Measurements from ENCODE around the gene KAZALD1.
A peak's percentile ranks its signal among the peaks of the same experiment; 100 is the strongest.
"Not testable (repeated sequence)": the region's sequence is repeated elsewhere in the genome, so short reads cannot be mapped to it uniquely, and the experiment has no call there.

The KAZALD1 gene

DNA sequence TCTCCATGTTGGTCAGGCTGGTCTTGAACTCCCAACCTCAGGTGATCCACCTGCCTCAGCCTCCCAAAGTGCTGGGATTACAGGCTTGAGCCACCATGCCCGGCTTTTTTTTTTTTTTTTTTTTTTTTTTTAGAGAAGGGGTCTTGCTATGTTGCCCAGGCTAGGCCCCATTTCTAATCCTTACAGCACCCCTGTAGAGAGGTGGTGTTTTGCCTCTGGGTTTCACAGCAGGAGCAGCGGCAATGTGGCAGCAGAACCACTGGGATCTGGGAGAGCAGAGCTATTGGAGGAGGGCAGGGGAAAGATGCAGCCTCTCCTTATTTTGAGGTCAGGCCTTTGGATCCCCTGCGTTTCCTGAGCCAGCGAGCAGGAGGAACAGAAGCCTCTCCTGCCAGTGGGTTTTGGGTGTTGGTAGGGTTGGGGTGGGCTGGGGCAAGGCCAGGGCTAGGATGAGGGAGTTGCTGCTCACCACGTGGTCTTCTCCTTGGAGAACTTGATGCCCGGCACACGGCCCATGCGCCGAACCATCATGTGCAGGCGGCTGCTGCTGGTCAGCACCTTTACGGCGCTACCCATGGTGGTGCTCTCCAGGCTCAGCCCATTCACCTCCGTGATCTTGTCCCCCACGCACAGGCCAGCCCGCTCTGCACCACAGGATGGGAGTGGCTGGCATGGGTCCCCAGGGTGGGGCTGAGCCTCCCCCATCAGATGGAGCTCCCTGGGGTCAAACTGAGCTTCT lies 38.7 kb upstream of the KAZALD1 start:
- ATAC-seq = no peak
- Mint-ChIP-seq H3K27ac (no peak overlapping the region), H3K9me3 (no peaks in the 10 kb centered on the region), H3K4me3 (no peak overlapping the region), H3K27me3 (peaks cover 49% of the 10 kb centered on the region), H3K4me1 (peaks cover 9% of the 10 kb centered on the region)
- no peak for DNase-seq

DNA sequence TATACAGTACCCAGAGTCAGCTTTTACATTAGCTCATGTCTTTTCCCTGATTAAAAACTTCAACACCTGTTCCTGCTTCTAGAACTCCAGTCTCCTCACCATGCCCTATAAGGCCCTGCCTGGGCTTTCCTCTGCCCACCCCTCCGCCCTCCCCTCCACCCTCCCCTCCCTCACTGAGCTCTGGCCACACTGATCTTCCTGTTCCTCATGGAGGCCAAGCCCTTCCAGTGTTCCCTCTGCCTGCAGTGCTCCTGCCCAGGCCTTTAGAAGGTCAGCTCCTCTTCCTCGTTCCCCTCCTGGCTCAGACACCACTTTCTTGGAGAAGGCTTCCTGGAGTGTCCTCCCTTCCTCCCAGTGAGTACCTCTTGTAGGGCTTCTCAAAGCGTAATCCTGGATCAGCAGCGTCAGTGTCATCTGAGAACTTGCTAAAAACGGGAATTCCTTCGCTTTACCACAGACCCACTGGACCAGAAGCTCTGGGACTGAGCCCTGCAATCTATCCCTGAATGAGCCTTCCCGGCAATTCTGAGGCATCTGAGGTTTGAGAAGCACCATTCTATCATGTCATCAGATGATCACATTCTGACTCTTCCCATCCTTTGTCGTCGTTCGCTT lies 34.6 kb upstream of the KAZALD1 start:
- Mint-ChIP-seq H3K9me3 (no peaks in the 10 kb centered on the region), H3K4me1 (peaks cover 13% of the 10 kb centered on the region), H3K27me3 (peaks cover 31% of the 10 kb centered on the region), H3K27ac (peak overlapping the region in 1 of 2 donors; percentile 53), H3K4me3 (no peak overlapping the region)
- ATAC-seq (no peak), DNase-seq (no peak)

DNA sequence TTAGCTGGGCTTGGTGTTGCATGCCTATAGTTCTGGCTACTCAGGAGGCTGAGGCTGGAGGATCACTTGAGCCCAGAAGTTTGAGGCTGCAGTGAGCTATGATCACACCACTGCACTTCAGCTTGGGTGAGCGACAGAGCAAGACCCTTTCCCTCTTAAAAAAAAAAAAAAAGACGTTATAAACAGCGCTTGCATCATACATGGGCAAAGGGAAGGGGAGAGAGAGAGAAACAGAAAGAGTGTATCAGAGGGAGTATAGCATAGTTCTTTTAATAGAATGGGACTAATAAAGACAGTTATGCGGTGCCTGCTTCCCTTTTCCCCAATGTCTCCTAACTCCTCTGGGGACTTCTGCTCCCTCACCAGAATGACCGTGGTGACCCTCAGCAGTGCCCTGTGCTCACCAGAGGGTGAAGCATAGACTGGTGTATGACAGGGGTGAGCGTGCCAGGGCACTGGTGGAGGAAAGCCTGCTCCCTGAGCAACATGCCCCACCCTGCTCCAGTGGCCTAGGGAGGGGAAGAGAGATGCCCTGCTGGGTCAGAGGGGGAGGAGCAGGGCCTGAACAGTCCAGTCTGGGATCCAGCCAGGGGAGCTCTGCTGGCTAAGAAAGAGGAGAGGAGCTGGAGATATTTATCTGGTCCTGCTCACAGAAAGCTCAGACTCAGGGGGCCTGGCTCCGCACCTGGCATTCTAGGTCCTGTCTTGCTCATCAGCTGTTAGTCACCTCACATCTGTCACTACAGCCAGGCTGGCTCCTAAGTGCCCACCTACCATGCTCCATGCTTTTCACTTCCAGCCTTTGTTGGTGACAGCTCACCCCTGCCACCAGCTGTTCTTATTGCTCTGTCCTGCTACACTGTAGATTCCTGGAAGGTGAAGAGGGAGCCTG lies 33.1 kb upstream of the KAZALD1 start:
- DNase-seq (no peak), ATAC-seq (no peak)
- H3K4me1 Mint-ChIP-seq = peaks cover 28% of the 10 kb centered on the region
- no peak overlapping the region for H3K4me3 Mint-ChIP-seq
- no peaks in the 10 kb centered on the region for H3K9me3 Mint-ChIP-seq
- H3K27me3 Mint-ChIP-seq = peaks cover 31% of the 10 kb centered on the region
- H3K27ac Mint-ChIP-seq = no peak overlapping the region

DNA sequence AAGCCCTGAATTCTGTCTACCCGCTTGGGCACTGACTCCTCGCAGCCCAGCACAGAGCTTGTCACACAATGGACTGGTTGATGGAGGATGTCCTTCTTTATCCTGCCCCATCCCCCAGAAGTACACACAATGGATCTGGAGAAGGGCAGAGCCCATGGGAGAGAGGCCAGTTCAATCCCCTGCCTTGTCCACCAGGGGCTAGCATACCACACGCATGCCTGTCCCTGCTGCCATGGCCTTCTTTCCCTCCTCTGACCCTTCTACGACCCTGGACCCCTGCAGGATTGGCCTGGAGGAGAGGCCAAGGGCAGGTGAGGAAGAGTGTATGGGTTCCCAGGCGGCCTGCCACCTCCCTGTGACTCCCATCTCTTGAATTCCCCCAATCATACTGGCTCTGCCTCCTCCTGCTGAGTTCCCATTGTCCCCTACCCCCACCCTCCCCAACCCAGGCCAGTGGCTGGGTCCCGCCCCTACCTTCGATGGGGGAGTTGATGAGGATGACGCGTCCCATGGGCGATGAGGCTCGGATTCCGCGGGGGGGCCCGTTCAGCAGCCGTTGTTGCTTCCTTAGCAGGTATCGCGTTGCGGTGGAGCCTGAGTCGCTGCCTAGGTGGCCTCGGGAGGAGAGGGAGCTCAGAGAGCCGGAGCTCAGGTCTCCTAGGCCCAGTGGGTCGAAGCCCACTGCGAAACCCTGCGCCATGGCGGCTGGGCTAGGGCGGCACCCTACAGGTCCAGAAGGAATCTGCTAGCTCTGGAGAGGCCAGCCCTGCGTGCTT lies 32.1 kb upstream of the KAZALD1 start:
- no peaks in the 10 kb centered on the region for H3K9me3 Mint-ChIP-seq
- no peak overlapping the region for H3K4me3 Mint-ChIP-seq
- H3K27me3 Mint-ChIP-seq = peaks cover 31% of the 10 kb centered on the region
- DNase-seq = no peak
- ATAC-seq = no peak
- H3K27ac Mint-ChIP-seq = no peak overlapping the region
- peaks cover 31% of the 10 kb centered on the region for H3K4me1 Mint-ChIP-seq

DNA sequence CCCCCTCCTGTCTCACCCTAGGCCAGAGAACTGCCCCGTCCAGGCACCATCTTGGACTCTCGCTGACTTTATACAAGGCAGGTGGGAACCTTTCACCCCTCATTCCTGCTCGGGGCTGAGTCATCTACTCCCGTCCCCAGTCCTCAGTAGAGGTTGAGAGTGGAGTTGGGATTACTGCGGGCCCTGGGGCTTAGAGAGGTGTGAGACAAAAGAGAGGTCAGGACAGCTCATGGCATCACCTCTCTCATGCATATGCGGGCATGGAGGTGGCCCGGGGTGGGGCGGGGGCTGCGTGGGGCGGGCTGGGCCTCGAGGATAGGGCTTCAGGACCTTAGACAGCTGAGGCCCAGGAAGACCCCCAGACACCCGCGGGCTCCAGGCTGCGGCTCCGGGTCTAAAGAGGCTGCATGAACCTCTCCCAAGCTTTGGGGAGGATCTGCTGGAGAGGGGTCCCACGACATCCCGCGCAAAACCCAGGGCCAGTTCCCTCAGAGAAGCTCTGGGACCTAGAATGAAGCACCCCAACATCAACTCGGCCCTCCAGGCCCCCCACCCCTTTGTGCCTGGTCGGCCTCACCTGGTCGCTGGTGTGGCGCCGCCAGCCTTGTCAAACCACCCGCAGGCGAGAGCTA lies 31.2 kb upstream of the KAZALD1 start:
- Mint-ChIP-seq H3K4me1 (peaks cover 31% of the 10 kb centered on the region), H3K9me3 (no peaks in the 10 kb centered on the region), H3K27ac (no peak overlapping the region), H3K27me3 (peaks cover 31% of the 10 kb centered on the region), H3K4me3 (peak overlapping the region; percentile 83 to 85)
- DNase-seq = no peak
- no peak for ATAC-seq

DNA sequence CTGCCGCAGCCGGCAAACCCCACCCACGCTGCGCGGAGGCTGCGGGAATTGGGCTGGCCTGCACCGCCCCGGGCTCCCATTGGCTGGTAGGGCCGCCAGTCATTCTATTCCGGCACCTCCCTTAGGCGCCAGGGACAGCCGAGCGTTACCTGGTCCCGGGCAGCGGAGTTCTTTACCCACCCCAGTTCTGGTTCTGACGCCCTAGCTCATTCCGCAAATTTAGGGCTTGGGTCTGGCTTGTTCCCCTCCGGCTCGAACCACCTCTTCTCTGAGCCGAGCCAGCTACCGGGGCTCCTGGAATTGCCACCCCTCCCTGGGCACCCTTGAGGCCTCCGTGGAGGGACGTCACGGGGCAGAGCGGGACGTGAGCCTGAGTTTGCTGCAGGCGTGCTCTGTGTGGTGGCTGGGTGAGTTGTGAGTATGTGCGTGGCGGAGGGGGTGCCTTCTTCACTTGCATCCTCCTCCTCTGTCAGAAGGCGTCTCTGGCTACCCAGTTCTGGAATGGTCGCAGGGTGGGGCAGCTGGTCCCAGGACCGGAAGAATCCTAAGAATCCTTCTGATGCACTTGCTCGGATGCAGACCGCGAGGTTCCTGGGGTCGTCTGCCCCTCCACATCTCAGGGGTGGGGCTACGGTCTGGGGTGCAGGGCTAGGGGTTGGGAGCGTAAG lies 30.5 kb upstream of the KAZALD1 start, which contains the start of the genes PDZD7 and SFXN3:
Gene PDZD7, minus strand, starts transcription at position 2 of the 668 bp plus-strand sequence. CDS start 910 bp downstream, outside the sequence.
Gene SFXN3, plus strand, starts transcription at position 107 of the 668 bp plus-strand sequence. CDS start 3,461 bp downstream, outside the sequence.
- H3K9me3 Mint-ChIP-seq = no peaks in the 10 kb centered on the region
- peaks cover 31% of the 10 kb centered on the region for H3K4me1 Mint-ChIP-seq
- DNase-seq (peak; percentile 94 to 96), ATAC-seq (peak; percentile 89)
- H3K4me3 Mint-ChIP-seq = peak within 1 kb of the TSS; percentile 83 to 85
- H3K27ac Mint-ChIP-seq = peak within 1 kb of the TSS; percentile 82 to 96
- peaks cover 31% of the 10 kb centered on the region for H3K27me3 Mint-ChIP-seq

DNA sequence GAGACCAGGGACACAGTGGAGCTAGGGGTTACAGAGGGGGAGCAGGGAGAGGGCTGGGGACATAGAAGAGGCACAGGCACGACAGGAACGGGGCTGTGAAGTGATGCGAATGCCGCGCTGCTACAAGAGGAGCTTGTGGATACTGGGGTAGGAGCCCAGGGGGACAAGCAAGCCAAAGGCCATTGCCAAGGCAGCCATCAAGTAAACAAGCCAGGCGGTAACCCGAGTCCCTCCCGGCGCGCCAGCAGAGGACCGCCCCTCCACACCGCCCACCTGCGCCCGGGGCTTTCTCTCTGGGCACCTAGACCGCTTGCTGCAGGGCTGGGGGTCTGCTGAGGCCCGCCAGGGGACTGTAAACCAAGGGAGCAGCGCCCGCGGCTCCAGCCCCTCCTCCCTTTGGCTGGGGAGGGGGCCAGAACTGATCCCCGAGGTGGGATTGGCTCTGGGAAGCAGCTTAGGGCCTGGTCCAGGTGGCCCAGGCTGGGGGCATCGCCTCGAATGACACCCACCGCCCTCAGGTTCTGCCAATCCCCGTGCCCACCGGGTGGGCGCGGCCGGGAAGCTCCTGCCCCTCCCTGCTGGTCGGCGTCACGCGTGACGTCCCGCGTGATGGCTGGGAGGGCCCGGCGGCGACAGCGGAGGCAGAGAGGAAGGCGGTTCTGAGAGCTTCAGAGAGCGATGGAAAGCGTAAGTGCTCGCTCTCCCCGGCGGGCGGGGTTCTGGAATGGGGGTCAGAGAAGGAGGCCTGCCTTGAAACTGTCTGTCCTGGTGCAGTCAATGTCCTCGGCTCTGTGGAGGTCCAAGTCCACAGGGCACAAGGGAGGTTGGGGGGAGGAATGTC lies 29.8 kb upstream of the KAZALD1 start:
- Mint-ChIP-seq H3K4me3 (peak overlapping the region; percentile 83 to 85), H3K27ac (peak overlapping the region; percentile 87 to 96), H3K9me3 (no peaks in the 10 kb centered on the region), H3K27me3 (peaks cover 31% of the 10 kb centered on the region), H3K4me1 (peaks cover 31% of the 10 kb centered on the region)
- ATAC-seq = peak; percentile 58
- DNase-seq = peak; percentile 54 to 62

DNA sequence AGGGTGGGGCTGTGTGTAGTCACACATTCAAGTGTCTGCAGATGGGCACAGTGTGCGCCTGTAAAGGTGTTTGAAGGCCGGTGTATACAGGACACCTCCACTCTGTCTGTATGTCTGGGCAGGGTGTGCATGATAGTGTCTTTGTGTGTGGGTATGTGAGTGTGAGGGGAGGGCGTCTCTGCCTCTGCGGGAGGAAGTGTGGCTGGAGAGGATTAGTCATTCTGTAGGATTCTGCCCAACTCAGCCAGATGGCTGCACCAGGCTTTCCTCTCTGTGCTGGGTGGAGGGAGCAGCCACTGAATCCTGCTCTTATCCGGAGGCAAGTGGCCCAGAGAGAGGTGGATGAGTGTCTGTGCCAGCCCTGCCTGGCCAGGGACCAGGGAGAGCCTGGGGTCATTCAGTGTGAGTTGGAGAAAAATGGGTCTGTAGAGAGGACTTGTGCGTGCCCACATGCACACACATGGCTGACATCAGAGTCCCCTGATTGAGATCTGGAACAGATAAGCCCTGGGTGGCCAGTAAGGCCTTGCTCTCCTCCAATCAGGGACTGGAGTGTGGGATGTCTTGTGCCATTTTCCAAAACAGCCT lies 29.1 kb upstream of the KAZALD1 start:
- peak overlapping the region; percentile 45 to 87 for H3K27ac Mint-ChIP-seq
- H3K4me1 Mint-ChIP-seq = peaks cover 31% of the 10 kb centered on the region
- H3K4me3 Mint-ChIP-seq = peak overlapping the region; percentile 83 to 85
- ATAC-seq = peak; percentile 64
- DNase-seq = peak; percentile 34 to 54
- peaks cover 25% of the 10 kb centered on the region for H3K27me3 Mint-ChIP-seq
- no peaks in the 10 kb centered on the region for H3K9me3 Mint-ChIP-seq

DNA sequence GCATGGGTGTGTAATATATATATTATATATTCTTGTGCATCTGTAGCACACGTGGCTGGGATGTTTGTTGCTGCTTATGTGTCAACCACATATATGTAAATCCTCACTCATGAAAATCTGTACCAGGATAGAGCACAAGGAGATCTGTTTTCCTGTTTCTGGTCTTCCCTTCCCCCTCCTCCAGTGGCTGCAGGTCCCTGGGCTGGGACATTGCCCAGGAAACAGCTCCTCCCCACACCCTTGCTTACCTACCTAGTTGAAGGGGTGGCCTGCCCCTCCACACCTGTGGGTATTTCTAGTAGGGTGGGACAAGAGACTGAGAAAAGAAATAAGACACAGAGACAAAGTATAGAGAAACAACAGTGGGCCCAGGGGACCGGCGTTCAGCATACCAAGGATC lies 28.5 kb upstream of the KAZALD1 start:
- H3K27ac Mint-ChIP-seq = no peak overlapping the region
- peak overlapping the region in 1 of 2 donors; percentile 41 for H3K4me3 Mint-ChIP-seq
- DNase-seq = no peak
- H3K4me1 Mint-ChIP-seq = peaks cover 31% of the 10 kb centered on the region
- H3K27me3 Mint-ChIP-seq = peaks cover 19% of the 10 kb centered on the region
- no peak for ATAC-seq
- no peaks in the 10 kb centered on the region for H3K9me3 Mint-ChIP-seq

DNA sequence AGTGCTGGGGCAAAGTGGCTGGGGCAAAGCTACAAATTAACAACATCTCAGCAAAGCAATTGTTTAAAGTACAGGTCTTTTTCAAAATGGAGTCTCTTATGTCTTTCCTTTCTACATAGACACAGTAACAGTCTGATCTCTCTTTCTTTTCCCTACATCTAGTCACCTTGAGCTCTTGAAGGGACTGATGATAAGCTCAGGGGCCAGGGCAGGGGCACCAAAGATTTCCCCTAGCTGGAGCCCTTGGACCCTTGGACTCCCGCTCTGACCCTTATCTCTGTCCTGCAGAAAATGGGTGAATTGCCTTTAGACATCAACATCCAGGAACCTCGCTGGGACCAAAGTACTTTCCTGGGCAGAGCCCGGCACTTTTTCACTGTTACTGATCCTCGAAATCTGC lies 27.4 kb upstream of the KAZALD1 start:
- H3K4me3 Mint-ChIP-seq, H3K27me3 Mint-ChIP-seq, ATAC-seq, H3K27ac Mint-ChIP-seq, DNase-seq, H3K9me3 Mint-ChIP-seq: not testable (repeated sequence)
- peaks cover 31% of the 10 kb centered on the region for H3K4me1 Mint-ChIP-seq

DNA sequence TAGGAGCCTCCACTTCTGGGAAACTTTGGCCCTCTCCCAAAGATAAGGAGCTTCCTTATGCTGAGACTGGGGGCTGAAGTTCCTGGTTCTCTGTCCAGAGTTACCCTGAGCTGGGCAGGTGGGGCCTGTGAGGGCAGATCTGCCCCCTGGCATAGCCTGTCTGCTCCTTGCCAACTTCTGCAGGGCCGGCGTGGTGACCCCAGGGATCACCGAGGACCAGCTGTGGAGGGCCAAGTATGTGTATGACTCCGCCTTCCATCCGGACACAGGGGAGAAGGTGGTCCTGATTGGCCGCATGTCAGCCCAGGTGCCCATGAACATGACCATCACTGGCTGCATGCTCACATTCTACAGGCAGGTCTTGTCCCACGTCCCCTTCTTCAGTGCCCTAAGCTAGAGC lies 26.5 kb upstream of the KAZALD1 start:
- no peak overlapping the region for H3K4me3 Mint-ChIP-seq
- no peak overlapping the region for H3K27ac Mint-ChIP-seq
- ATAC-seq (no peak), DNase-seq (no peak)
- H3K27me3 Mint-ChIP-seq = no peaks in the 10 kb centered on the region
- H3K9me3 Mint-ChIP-seq = no peaks in the 10 kb centered on the region
- H3K4me1 Mint-ChIP-seq = peaks cover 29% of the 10 kb centered on the region

DNA sequence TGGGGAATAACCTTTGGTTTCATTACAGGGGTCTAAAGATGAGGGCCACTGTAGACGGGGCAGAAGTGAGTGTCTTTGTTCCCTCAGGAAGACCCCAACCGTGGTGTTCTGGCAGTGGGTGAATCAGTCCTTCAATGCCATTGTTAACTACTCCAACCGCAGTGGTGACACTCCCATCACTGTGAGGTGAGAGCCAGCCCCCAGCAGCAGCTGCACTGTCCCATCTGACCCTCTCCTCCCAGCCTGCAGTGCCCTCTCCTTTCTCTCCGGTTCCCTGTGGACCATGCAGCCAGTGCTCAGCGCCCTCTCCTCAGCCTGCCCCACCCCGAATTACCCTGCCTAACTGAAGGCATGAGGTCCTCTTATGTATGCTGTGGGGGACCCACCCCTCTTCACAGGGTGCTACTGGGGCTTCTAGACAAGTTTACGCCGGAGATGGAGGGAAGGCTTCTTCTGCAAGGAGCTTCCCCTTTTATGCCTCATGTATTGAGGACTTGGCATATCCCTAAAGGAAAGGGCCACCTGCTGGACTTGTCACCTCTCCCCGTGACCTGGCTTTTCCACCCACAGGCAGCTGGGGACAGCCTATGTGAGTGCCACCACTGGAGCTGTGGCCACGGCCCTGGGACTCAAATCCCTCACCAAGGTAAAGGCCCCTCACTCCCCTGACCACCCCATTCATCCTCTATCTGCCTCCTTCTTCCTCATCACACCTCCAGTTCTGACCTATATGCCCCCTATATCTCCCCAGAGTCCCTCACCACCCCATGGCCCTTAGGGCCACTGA lies 25.7 kb upstream of the KAZALD1 start:
- Mint-ChIP-seq H3K27ac (peak overlapping the region in 1 of 2 donors; percentile 60), H3K4me1 (peaks cover 27% of the 10 kb centered on the region), H3K27me3 (no peaks in the 10 kb centered on the region), H3K4me3 (no peak overlapping the region), H3K9me3 (no peaks in the 10 kb centered on the region)
- no peak for DNase-seq
- ATAC-seq = no peak
